ENCODE measurements around the gene KLK12. TPM values are rescaled to one million over a fixed set of nuclear protein-coding genes. Genes with fewer than 3 reads are reported as not detected.

Gene KLK12
- not detected for polyA plus RNA-seq (2012; ENCODE audit: missing spikeins)

- FAIRE-seq (no peak), DNase-seq (ENCODE audit: insufficient read length) (no peak)
- TF ChIP-seq TAF1 (IDR thresholded peaks at IDR 0.05; ENCODE audit: borderline replicate concordance, low read depth, low read length): no peak
- TF ChIP-seq POLR2A (IDR thresholded peaks at IDR 0.05; ENCODE audit: low read depth, low read length): no peak
- TF ChIP-seq POLR2AphosphoS5 (IDR thresholded peaks at IDR 0.05; ENCODE audit: low read depth, low read length): no peak
Measured at GRCh38 chr19:51034704-51035103, at the start of gene KLK12. TSS of gene KLK12 (minus strand) at chr19:51035002. CDS start at chr19:51034621, 381 bp downstream.

GRCh38 chr19:51084505-51084904 is 49.7 kb upstream of the KLK12 start:
- TF ChIP-seq POLR2A (IDR thresholded peaks at IDR 0.05; ENCODE audit: low read depth, low read length) (no peak), TAF1 (IDR thresholded peaks at IDR 0.05; ENCODE audit: borderline replicate concordance, low read depth, low read length) (no peak), POLR2AphosphoS5 (IDR thresholded peaks at IDR 0.05; ENCODE audit: low read depth, low read length) (no peak)
- FAIRE-seq: no peak
- no peak for DNase-seq (ENCODE audit: insufficient read length)

- no peak for TF ChIP-seq POLR2A (IDR thresholded peaks at IDR 0.05; ENCODE audit: low read depth, low read length)
- TF ChIP-seq POLR2AphosphoS5 (IDR thresholded peaks at IDR 0.05; ENCODE audit: low read depth, low read length): no peak
- no peak for TF ChIP-seq TAF1 (IDR thresholded peaks at IDR 0.05; ENCODE audit: borderline replicate concordance, low read depth, low read length)
- no peak for DNase-seq (ENCODE audit: insufficient read length)
- no peak for FAIRE-seq
Measured at GRCh38 chr19:51083783-51084182, 49.0 kb upstream of the KLK12 start.

- DNase-seq (ENCODE audit: insufficient read length) (no peak), FAIRE-seq (no peak)
- TF ChIP-seq POLR2AphosphoS5 (IDR thresholded peaks at IDR 0.05; ENCODE audit: low read depth, low read length) (no peak), TAF1 (IDR thresholded peaks at IDR 0.05; ENCODE audit: borderline replicate concordance, low read depth, low read length) (no peak), POLR2A (IDR thresholded peaks at IDR 0.05; ENCODE audit: low read depth, low read length) (no peak)
Measured at GRCh38 chr19:51083181-51083580, 48.4 kb upstream of the KLK12 start.

- no peak for TF ChIP-seq TAF1 (IDR thresholded peaks at IDR 0.05; ENCODE audit: borderline replicate concordance, low read depth, low read length)
- FAIRE-seq: no peak
Measured at GRCh38 chr19:51082611-51083010, 47.8 kb upstream of the KLK12 start, which contains the start of gene KLK14. TSS of gene KLK14 (minus strand) at chr19:51082887. CDS start at chr19:51082614, 273 bp downstream.

GRCh38 chr19:51081476-51081875 is 46.7 kb upstream of the KLK12 start:
- TF ChIP-seq POLR2AphosphoS5 (IDR thresholded peaks at IDR 0.05; ENCODE audit: low read depth, low read length): no peak
- no peak for TF ChIP-seq TAF1 (IDR thresholded peaks at IDR 0.05; ENCODE audit: borderline replicate concordance, low read depth, low read length)
- no peak for TF ChIP-seq POLR2A (IDR thresholded peaks at IDR 0.05; ENCODE audit: low read depth, low read length)
- FAIRE-seq (no peak), DNase-seq (ENCODE audit: insufficient read length) (no peak)

More at GRCh38 chr19:51082611-51083010, 47.8 kb upstream of the KLK12 start, which contains the start of gene KLK14:
- DNase-seq (ENCODE audit: insufficient read length): no peak

- DNase-seq (ENCODE audit: insufficient read length) (no peak), FAIRE-seq (no peak)
- no peak for TF ChIP-seq TAF1 (IDR thresholded peaks at IDR 0.05; ENCODE audit: borderline replicate concordance, low read depth, low read length)
- TF ChIP-seq POLR2AphosphoS5 (IDR thresholded peaks at IDR 0.05; ENCODE audit: low read depth, low read length): no peak
- no peak for TF ChIP-seq POLR2A (IDR thresholded peaks at IDR 0.05; ENCODE audit: low read depth, low read length)
Measured at GRCh38 chr19:51079481-51080110, 44.8 kb upstream of the KLK12 start.

GRCh38 chr19:51078731-51079130 is 43.9 kb upstream of the KLK12 start:
- FAIRE-seq: no peak
- TF ChIP-seq POLR2A (IDR thresholded peaks at IDR 0.05; ENCODE audit: low read depth, low read length) (no peak), TAF1 (IDR thresholded peaks at IDR 0.05; ENCODE audit: borderline replicate concordance, low read depth, low read length) (no peak), POLR2AphosphoS5 (IDR thresholded peaks at IDR 0.05; ENCODE audit: low read depth, low read length) (no peak)

GRCh38 chr19:51078104-51078503 is 43.3 kb upstream of the KLK12 start:
- DNase-seq (ENCODE audit: insufficient read length): no peak
- FAIRE-seq: no peak
- no peak for TF ChIP-seq TAF1 (IDR thresholded peaks at IDR 0.05; ENCODE audit: borderline replicate concordance, low read depth, low read length)
- no peak for TF ChIP-seq POLR2A (IDR thresholded peaks at IDR 0.05; ENCODE audit: low read depth, low read length)
- no peak for TF ChIP-seq POLR2AphosphoS5 (IDR thresholded peaks at IDR 0.05; ENCODE audit: low read depth, low read length)

More at GRCh38 chr19:51078731-51079130, 43.9 kb upstream of the KLK12 start:
- no peak for DNase-seq (ENCODE audit: insufficient read length)

- FAIRE-seq (no peak), DNase-seq (ENCODE audit: insufficient read length) (no peak)
- TF ChIP-seq POLR2AphosphoS5 (IDR thresholded peaks at IDR 0.05; ENCODE audit: low read depth, low read length) (no peak), TAF1 (IDR thresholded peaks at IDR 0.05; ENCODE audit: borderline replicate concordance, low read depth, low read length) (no peak), POLR2A (IDR thresholded peaks at IDR 0.05; ENCODE audit: low read depth, low read length) (no peak)
Measured at GRCh38 chr19:51076631-51077213, 41.9 kb upstream of the KLK12 start.

GRCh38 chr19:51075998-51076397 is 41.2 kb upstream of the KLK12 start:
- TF ChIP-seq POLR2A (IDR thresholded peaks at IDR 0.05; ENCODE audit: low read depth, low read length) (no peak), POLR2AphosphoS5 (IDR thresholded peaks at IDR 0.05; ENCODE audit: low read depth, low read length) (no peak), TAF1 (IDR thresholded peaks at IDR 0.05; ENCODE audit: borderline replicate concordance, low read depth, low read length) (no peak)
- DNase-seq (ENCODE audit: insufficient read length) (no peak), FAIRE-seq (no peak)

GRCh38 chr19:51071095-51071405 is 36.2 kb upstream of the KLK12 start:
- no peak for TF ChIP-seq POLR2AphosphoS5 (IDR thresholded peaks at IDR 0.05; ENCODE audit: low read depth, low read length)
- DNase-seq (ENCODE audit: insufficient read length) (no peak), FAIRE-seq (no peak)
